ENCODE results near the gene STIM2.
A peak's percentile ranks its signal among the peaks of the same experiment; 100 is the strongest.
"Not testable (repeated sequence)": the region's sequence is repeated elsewhere in the genome, so short reads cannot be mapped to it uniquely, and the experiment has no call there.

STIM2 gene

GRCh38 chr4:26820346-26820745 lies 40.3 kb upstream of the STIM2 start:
- Histone ChIP-seq H3K27ac (no peak overlapping the region), H3K9me3 (ENCODE audit: low read depth, low read length) (no peaks in the 10 kb centered on the region), H3K4me3 (no peak overlapping the region), H3K36me3 (ENCODE audit: insufficient read depth, low read length) (no peaks in the 10 kb centered on the region), H3K9ac (ENCODE audit: insufficient read length) (no peak overlapping the region)
- no peak for TF ChIP-seq POLR2AphosphoS5 (IDR thresholded peaks at IDR 0.05; ENCODE audit: borderline replicate concordance, low read depth, low read length)
- TF ChIP-seq FOXP2 (optimal IDR thresholded peaks at IDR 0.05; ENCODE audit: control extremely low read depth, extremely low read length, insufficient read depth): no peak
- TF ChIP-seq EZH2 (IDR thresholded peaks at IDR 0.05): no peak
- no peak for DNase-seq (ENCODE audit: low read depth, low spot score)

- Histone ChIP-seq H3K9ac (ENCODE audit: insufficient read length) (no peak overlapping the region), H3K36me3 (ENCODE audit: insufficient read depth, low read length) (no peaks in the 10 kb centered on the region), H3K27ac (no peak overlapping the region), H3K4me3 (no peak overlapping the region), H3K9me3 (ENCODE audit: low read depth, low read length) (no peaks in the 10 kb centered on the region)
- no peak for DNase-seq (ENCODE audit: low read depth, low spot score)
- no peak for TF ChIP-seq FOXP2 (optimal IDR thresholded peaks at IDR 0.05; ENCODE audit: control extremely low read depth, extremely low read length, insufficient read depth)
- no peak for TF ChIP-seq EZH2 (IDR thresholded peaks at IDR 0.05)
- TF ChIP-seq POLR2AphosphoS5 (IDR thresholded peaks at IDR 0.05; ENCODE audit: borderline replicate concordance, low read depth, low read length): no peak
Observed at GRCh38 chr4:26821031-26821430, 39.6 kb upstream of the STIM2 start.

GRCh38 chr4:26821677-26822503 lies 38.8 kb upstream of the STIM2 start:
- no peak for TF ChIP-seq FOXP2 (optimal IDR thresholded peaks at IDR 0.05; ENCODE audit: control extremely low read depth, extremely low read length, insufficient read depth)
- no peak for TF ChIP-seq EZH2 (IDR thresholded peaks at IDR 0.05)
- no peak for TF ChIP-seq POLR2AphosphoS5 (IDR thresholded peaks at IDR 0.05; ENCODE audit: borderline replicate concordance, low read depth, low read length)
- H3K4me3 ChIP-seq: no peak overlapping the region
- H3K36me3 ChIP-seq (ENCODE audit: insufficient read depth, low read length): no peaks in the 10 kb centered on the region
- DNase-seq (ENCODE audit: low read depth, low spot score): no peak
- H3K9ac ChIP-seq (ENCODE audit: insufficient read length): no peak overlapping the region
- H3K27ac ChIP-seq: no peak overlapping the region
- H3K9me3 ChIP-seq (ENCODE audit: low read depth, low read length): no peaks in the 10 kb centered on the region

- no peak for TF ChIP-seq POLR2AphosphoS5 (IDR thresholded peaks at IDR 0.05; ENCODE audit: borderline replicate concordance, low read depth, low read length)
- no peak overlapping the region for H3K9ac ChIP-seq (ENCODE audit: insufficient read length)
- no peaks in the 10 kb centered on the region for H3K36me3 ChIP-seq (ENCODE audit: insufficient read depth, low read length)
- DNase-seq (ENCODE audit: low read depth, low spot score): no peak
- no peak overlapping the region for H3K27ac ChIP-seq
- no peak overlapping the region for H3K4me3 ChIP-seq
- no peaks in the 10 kb centered on the region for H3K9me3 ChIP-seq (ENCODE audit: low read depth, low read length)
Observed at GRCh38 chr4:26822546-26822945, 38.1 kb upstream of the STIM2 start.

- H3K4me3 ChIP-seq; H3K9ac ChIP-seq (ENCODE audit: insufficient read length); DNase-seq (ENCODE audit: low read depth, low spot score); H3K36me3 ChIP-seq (ENCODE audit: insufficient read depth, low read length); H3K9me3 ChIP-seq (ENCODE audit: low read depth, low read length); H3K27ac ChIP-seq: not testable (repeated sequence)
Observed at GRCh38 chr4:26822974-26823373, 37.7 kb upstream of the STIM2 start.

- Histone ChIP-seq H3K4me3 (no peak overlapping the region), H3K9me3 (ENCODE audit: low read depth, low read length) (no peaks in the 10 kb centered on the region), H3K9ac (ENCODE audit: insufficient read length) (no peak overlapping the region), H3K36me3 (ENCODE audit: insufficient read depth, low read length) (no peaks in the 10 kb centered on the region), H3K27ac (no peak overlapping the region)
- no peak for DNase-seq (ENCODE audit: low read depth, low spot score)
- TF ChIP-seq POLR2AphosphoS5 (IDR thresholded peaks at IDR 0.05; ENCODE audit: borderline replicate concordance, low read depth, low read length): no peak
- no peak for TF ChIP-seq EZH2 (IDR thresholded peaks at IDR 0.05)
- TF ChIP-seq FOXP2 (optimal IDR thresholded peaks at IDR 0.05; ENCODE audit: control extremely low read depth, extremely low read length, insufficient read depth): no peak
Observed at GRCh38 chr4:26823583-26823982, 37.1 kb upstream of the STIM2 start.

- Histone ChIP-seq H3K27ac (no peak overlapping the region), H3K36me3 (ENCODE audit: insufficient read depth, low read length) (no peaks in the 10 kb centered on the region), H3K4me3 (no peak overlapping the region), H3K9ac (ENCODE audit: insufficient read length) (no peak overlapping the region), H3K9me3 (ENCODE audit: low read depth, low read length) (no peaks in the 10 kb centered on the region)
- DNase-seq (ENCODE audit: low read depth, low spot score): no peak
- TF ChIP-seq FOXP2 (optimal IDR thresholded peaks at IDR 0.05; ENCODE audit: control extremely low read depth, extremely low read length, insufficient read depth) (no peak), POLR2AphosphoS5 (IDR thresholded peaks at IDR 0.05; ENCODE audit: borderline replicate concordance, low read depth, low read length) (no peak), EZH2 (IDR thresholded peaks at IDR 0.05) (no peak)
Observed at GRCh38 chr4:26824667-26825066, 36.0 kb upstream of the STIM2 start.

GRCh38 chr4:26826721-26827120 lies 33.9 kb upstream of the STIM2 start:
- no peak; the same call in 1 of the 2 replicates for TF ChIP-seq POLR2AphosphoS5 (IDR thresholded peaks at IDR 0.05; ENCODE audit: borderline replicate concordance, low read depth, low read length)
- TF ChIP-seq EZH2 (IDR thresholded peaks at IDR 0.05): no peak
- TF ChIP-seq FOXP2 (optimal IDR thresholded peaks at IDR 0.05; ENCODE audit: control extremely low read depth, extremely low read length, insufficient read depth): no peak
- Histone ChIP-seq H3K36me3 (ENCODE audit: insufficient read depth, low read length) (no peaks in the 10 kb centered on the region), H3K9me3 (ENCODE audit: low read depth, low read length) (no peaks in the 10 kb centered on the region), H3K4me3 (peak overlapping the region; percentile 48), H3K9ac (ENCODE audit: insufficient read length) (no peak overlapping the region), H3K27ac (no peak overlapping the region)
- peak; percentile 71 for DNase-seq (ENCODE audit: low read depth, low spot score)

- DNase-seq (ENCODE audit: low read depth, low spot score); H3K9me3 ChIP-seq (ENCODE audit: low read depth, low read length); H3K9ac ChIP-seq (ENCODE audit: insufficient read length); H3K36me3 ChIP-seq (ENCODE audit: insufficient read depth, low read length); H3K4me3 ChIP-seq; H3K27ac ChIP-seq: not testable (repeated sequence)
Observed at GRCh38 chr4:26827336-26827735, 33.3 kb upstream of the STIM2 start.

Data from SK-N-MC (cell line).